Coronary artery (tissue), 2 donors: ENCODE measurements around the gene SEMA3A.

Source experiments
- DNase-seq: peaks from one replicate; pipeline ENCODE4 v3.0.0-alpha.2; 2017; ENCODE audit warnings: low spot score
- H3K27ac ChIP-seq, 2 donors: fragments of 200-600 bp; sonication (generic); one replicate each; pipeline ENCODE4 v1.5.1; 2016 to 2019
- H3K4me3 ChIP-seq: fragments of 200-600 bp; sonication (generic); 2 replicates; pipeline ENCODE4 v1.5.1; 2016; ENCODE audit warnings: mild to moderate bottlenecking, moderate library complexity
- CTCF ChIP-seq: fragments of 200-600 bp; sonication (generic); IDR thresholded peaks from one replicate; pipeline ENCODE4 v1.5.1; 2019; ENCODE audit warnings: antibody characterized with exemption

The SEMA3A gene

GRCh38 chr7:84188786-84189405 is 5.7 kb downstream of the SEMA3A start:
- H3K4me3 ChIP-seq: no peak overlapping the region
- no peak for TF ChIP-seq CTCF
- no peak for DNase-seq
- no peak overlapping the region for H3K27ac ChIP-seq

- H3K27ac ChIP-seq: no peak overlapping the region
- no peak for TF ChIP-seq CTCF
- no peak for DNase-seq
- no peak overlapping the region for H3K4me3 ChIP-seq
These were observed 6.6 kb downstream of the SEMA3A start for GRCh38 chr7:84187813-84188510.

- no peak for TF ChIP-seq CTCF
- DNase-seq: no peak
- H3K27ac ChIP-seq: no peak overlapping the region
- H3K4me3 ChIP-seq: no peak overlapping the region
These were observed 7.3 kb downstream of the SEMA3A start for GRCh38 chr7:84187087-84187805.

GRCh38 chr7:84183741-84184140 is 10.8 kb downstream of the SEMA3A start:
- DNase-seq: no peak
- Histone ChIP-seq H3K4me3 (no peak overlapping the region), H3K27ac (no peak overlapping the region)
- no peak for TF ChIP-seq CTCF

GRCh38 chr7:84182301-84182700 is 12.3 kb downstream of the SEMA3A start:
- TF ChIP-seq CTCF: no peak
- Histone ChIP-seq H3K4me3 (no peak overlapping the region), H3K27ac (no peak overlapping the region)
- no peak for DNase-seq

GRCh38 chr7:84181628-84182027 is 13.0 kb downstream of the SEMA3A start:
- DNase-seq: no peak
- no peak overlapping the region for H3K27ac ChIP-seq

More at GRCh38 chr7:84181628-84182027, 13.0 kb downstream of the SEMA3A start:
- no peak overlapping the region for H3K4me3 ChIP-seq
- no peak for TF ChIP-seq CTCF
